Measurements from ENCODE around the gene TEDC2. TPM values are rescaled to one million over a fixed set of nuclear protein-coding genes. Genes with fewer than 3 reads are reported as not detected.

The TEDC2 gene
- total RNA-seq, 2 experiments from 2014 or later: 48.0 to 110 TPM

- BruUV-seq (replicated peaks): no TSS peak
- Histone ChIP-seq H3K9me2 (ENCODE audit: insufficient read depth, low read length) (no peaks in the 10 kb centered on the region), H3K36me3 (ENCODE audit: insufficient read depth, low read length) (peaks cover 5% of the 10 kb centered on the region; the same call in 1 of the 2 replicates), H4K20me1 (ENCODE audit: insufficient read depth, low read length) (no peaks in the 10 kb centered on the region), H3K9me3 (ENCODE audit: low read length) (no peaks in the 10 kb centered on the region), H3K27ac (ENCODE audit: low read depth, low read length, poor library complexity, severe bottlenecking) (no peak overlapping the region), H3K4me3 (ENCODE audit: low read depth, low read length, poor library complexity, severe bottlenecking) (no peak overlapping the region), H2AFZ (ENCODE audit: low read length) (no peak overlapping the region), H3K79me2 (ENCODE audit: insufficient read depth, low read depth, low read length) (0 out of 2 replicates have a peak, but pooled peaks cover 10% of the 10 kb centered on the region), H3K4me2 (ENCODE audit: low read length) (no peak overlapping the region), H3K4me1 (ENCODE audit: insufficient read depth, low read length, poor library complexity, severe bottlenecking) (peaks cover 6% of the 10 kb centered on the region)
- no peak for TF ChIP-seq EZH2phosphoT487 (IDR thresholded peaks at IDR 0.05; ENCODE audit: borderline replicate concordance, low read depth, low read length)
- TF ChIP-seq CTCF (conservative IDR thresholded peaks at IDR 0.05; ENCODE audit: low read length): no peak
- ChIA-PET POLR2A (no interaction called here), CTCF (ENCODE audit: unreplicated experiment) (no interaction called here)
- no peak for DNase-seq (ENCODE audit: low spot score)
- intact Hi-C loops (cut with micrococcal nuclease; ENCODE audit: unreplicated experiment): no loop called here
Measured at GRCh38 chr16:2482708-2483534, 23.0 kb downstream of the TEDC2 start.

GRCh38 chr16:2483939-2484897, 24.3 kb downstream of the TEDC2 start:
- ChIA-PET CTCF (ENCODE audit: unreplicated experiment) (no interaction called here), POLR2A (no interaction called here)
- H3K9me2 ChIP-seq (ENCODE audit: insufficient read depth, low read length): no peaks in the 10 kb centered on the region
- DNase-seq (ENCODE audit: low spot score): no peak
- 0 out of 2 replicates have a peak, but pooled peaks cover 6% of the 10 kb centered on the region for H3K79me2 ChIP-seq (ENCODE audit: insufficient read depth, low read depth, low read length)
- TF ChIP-seq EZH2phosphoT487 (IDR thresholded peaks at IDR 0.05; ENCODE audit: borderline replicate concordance, low read depth, low read length): no peak
- no peak for TF ChIP-seq CTCF (conservative IDR thresholded peaks at IDR 0.05; ENCODE audit: low read length)
- H3K27ac ChIP-seq (ENCODE audit: low read depth, low read length, poor library complexity, severe bottlenecking): no peak overlapping the region
- no peaks in the 10 kb centered on the region for H4K20me1 ChIP-seq (ENCODE audit: insufficient read depth, low read length)
- H3K4me1 ChIP-seq (ENCODE audit: insufficient read depth, low read length, poor library complexity, severe bottlenecking): peaks cover 6% of the 10 kb centered on the region
- no peak overlapping the region for H3K4me2 ChIP-seq (ENCODE audit: low read length)
- no TSS peak for BruUV-seq (replicated peaks)
- H2AFZ ChIP-seq (ENCODE audit: low read length): no peak overlapping the region
- no peaks in the 10 kb centered on the region for H3K9me3 ChIP-seq (ENCODE audit: low read length)
- H3K36me3 ChIP-seq (ENCODE audit: insufficient read depth, low read length): peaks cover 5% of the 10 kb centered on the region; the same call in 1 of the 2 replicates
- no peak overlapping the region for H3K4me3 ChIP-seq (ENCODE audit: low read depth, low read length, poor library complexity, severe bottlenecking)
- intact Hi-C loops (cut with micrococcal nuclease; ENCODE audit: unreplicated experiment): no loop called here
